ENCODE measurements around the gene MYO9B. TPM values are rescaled to one million over a fixed set of nuclear protein-coding genes. Genes with fewer than 3 reads are reported as not detected.

MYO9B gene
- total and polyA plus RNA-seq, 9 of the 15 experiments (the other 6 are each of a cell fraction or from before 2014, with no cell fraction given) = 2.4 to 77.6 (median 23.0) TPM

- TF ChIP-seq ZNF12 (CRISPR knock-in tag; IDR thresholded peaks at IDR 0.05) (no peak), STAT5B (CRISPR knock-in tag; IDR thresholded peaks at IDR 0.05) (no peak), SRSF7 (optimal IDR thresholded peaks at IDR 0.05; ENCODE audit: low read depth, low read length) (no peak), HDAC1 (IDR thresholded peaks at IDR 0.05) (no peak), PCBP2 (IDR thresholded peaks at IDR 0.05; ENCODE audit: low read depth, low read length, poor library complexity, severe bottlenecking) (no peak), ZNF140 (CRISPR knock-in tag; IDR thresholded peaks at IDR 0.05) (no peak), NR2C1 (IDR thresholded peaks at IDR 0.05) (no peak), NR2C1 (tag; IDR thresholded peaks at IDR 0.05) (0 out of 2 replicates have a peak, but pooled peaks have one; percentile 32), ARID2 (IDR thresholded peaks at IDR 0.05) (no peak), PML (IDR thresholded peaks at IDR 0.05; ENCODE audit: low read length) (no peak), E2F5 (CRISPR knock-in tag; IDR thresholded peaks at IDR 0.05) (no peak), ELF4 (CRISPR knock-in tag; IDR thresholded peaks at IDR 0.05) (no peak), PHB2 (IDR thresholded peaks at IDR 0.05; ENCODE audit: low read depth) (no peak), CLOCK (CRISPR knock-in tag; IDR thresholded peaks at IDR 0.05; ENCODE audit: borderline replicate concordance) (no peak), ZNF551 (CRISPR knock-in tag; IDR thresholded peaks at IDR 0.05) (no peak), GABPA (tag; conservative IDR thresholded peaks at IDR 0.05; ENCODE audit: low read depth) (peak; percentile 71), PTBP1 (IDR thresholded peaks at IDR 0.05; ENCODE audit: low read depth, low read length) (no peak), CUX1 (CRISPR knock-in tag; IDR thresholded peaks at IDR 0.05) (no peak), ESRRA (IDR thresholded peaks at IDR 0.05; ENCODE audit: borderline replicate concordance, low read depth) (no peak), NFYB (IDR thresholded peaks at IDR 0.05; ENCODE audit: extremely low read depth, insufficient read length) (no peak), NELFE (IDR thresholded peaks at IDR 0.05; ENCODE audit: insufficient read depth, insufficient read length) (no peak), ZNF586 (CRISPR knock-in tag; conservative IDR thresholded peaks at IDR 0.05) (no peak)
These were observed 39.6 kb upstream of the MYO9B start (continued) for GRCh38 chr19:17035842-17036424.
